ENCODE results near the gene ORM1.

ORM1 gene

GRCh38 chr9:114373960-114374730 lies 51.2 kb downstream of the ORM1 start:
- Histone ChIP-seq H3K27me3 (ENCODE audit: insufficient read depth, low read length, poor library complexity, severe bottlenecking) (no peaks in the 10 kb centered on the region), H3K4me1 (ENCODE audit: insufficient read depth, low read length, poor library complexity, severe bottlenecking) (peaks cover 76% of the 10 kb centered on the region), H3F3A (ENCODE audit: low read depth) (peaks cover 13% of the 10 kb centered on the region; the same call in 1 of the 2 replicates), H3K79me2 (ENCODE audit: insufficient read depth, low read length) (peaks cover 73% of the 10 kb centered on the region), H2AFZ (ENCODE audit: low read length) (no peak overlapping the region), H3K36me3 (ENCODE audit: insufficient read depth, low read length) (peaks cover 59% of the 10 kb centered on the region), H3K4me3 (ENCODE audit: low read length, poor library complexity, severe bottlenecking) (peak overlapping the region; percentile 60), H3K9ac (ENCODE audit: low read depth, low read length, poor library complexity, severe bottlenecking) (peak overlapping the region; percentile 81), H3K9me3 (ENCODE audit: insufficient read depth, low read depth, low read length) (no peaks in the 10 kb centered on the region), H3K9me2 (replicated peaks; ENCODE audit: low read depth, low read length) (no peaks in the 10 kb centered on the region), H3K4me2 (ENCODE audit: low read depth, low read length, poor library complexity, severe bottlenecking) (peak overlapping the region; percentile 95), H4K20me1 (ENCODE audit: insufficient read depth, low read length, poor library complexity, severe bottlenecking) (peaks cover 9% of the 10 kb centered on the region)
- TF ChIP-seq EZH2phosphoT487 (IDR thresholded peaks at IDR 0.05; ENCODE audit: borderline replicate concordance) (no peak), CTCF (conservative IDR thresholded peaks at IDR 0.05; ENCODE audit: low read length) (no peak)

DNA sequence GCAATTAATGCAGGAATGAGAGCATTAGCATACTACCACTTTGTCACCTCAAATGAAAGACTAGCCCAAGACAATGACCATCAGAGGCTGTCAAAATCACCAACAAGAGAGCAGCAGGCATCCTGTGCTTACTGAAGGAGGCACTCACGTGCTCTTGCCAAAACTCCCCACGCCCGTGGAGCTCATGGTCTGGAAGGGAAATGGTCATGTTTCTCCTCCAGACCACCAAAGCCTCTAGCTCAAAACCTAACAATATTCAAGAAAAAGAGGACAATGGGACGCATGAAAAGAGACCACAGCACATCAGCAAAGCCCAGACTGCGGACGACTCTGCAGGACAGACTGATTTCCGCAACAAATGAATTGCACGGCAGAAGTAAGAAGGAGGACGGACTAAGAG lies 52.0 kb downstream of the ORM1 start:
- peak overlapping the region; percentile 30 for H3K9ac ChIP-seq (ENCODE audit: low read depth, low read length, poor library complexity, severe bottlenecking)
- H2AFZ ChIP-seq (ENCODE audit: low read length), result no peak overlapping the region
- H3K4me2 ChIP-seq (ENCODE audit: low read depth, low read length, poor library complexity, severe bottlenecking), result peak overlapping the region; percentile 25
- H3K9me3 ChIP-seq (ENCODE audit: insufficient read depth, low read depth, low read length), result no peaks in the 10 kb centered on the region
- H3K9me2 ChIP-seq (replicated peaks; ENCODE audit: low read depth, low read length), result no peaks in the 10 kb centered on the region
- H3K36me3 ChIP-seq (ENCODE audit: insufficient read depth, low read length), result peaks cover 59% of the 10 kb centered on the region
- TF ChIP-seq EZH2phosphoT487 (IDR thresholded peaks at IDR 0.05; ENCODE audit: borderline replicate concordance) (no peak), CTCF (conservative IDR thresholded peaks at IDR 0.05; ENCODE audit: low read length) (peak; percentile 27)
- no peak overlapping the region for H3K4me3 ChIP-seq (ENCODE audit: low read length, poor library complexity, severe bottlenecking)
- peaks cover 15% of the 10 kb centered on the region for H4K20me1 ChIP-seq (ENCODE audit: insufficient read depth, low read length, poor library complexity, severe bottlenecking)
- H3K27me3 ChIP-seq (ENCODE audit: insufficient read depth, low read length, poor library complexity, severe bottlenecking), result no peaks in the 10 kb centered on the region
- peaks cover 73% of the 10 kb centered on the region for H3K79me2 ChIP-seq (ENCODE audit: insufficient read depth, low read length)
- H3K4me1 ChIP-seq (ENCODE audit: insufficient read depth, low read length, poor library complexity, severe bottlenecking), result peaks cover 74% of the 10 kb centered on the region
- peaks cover 13% of the 10 kb centered on the region; the same call in 1 of the 2 replicates for H3F3A ChIP-seq (ENCODE audit: low read depth)

DNA sequence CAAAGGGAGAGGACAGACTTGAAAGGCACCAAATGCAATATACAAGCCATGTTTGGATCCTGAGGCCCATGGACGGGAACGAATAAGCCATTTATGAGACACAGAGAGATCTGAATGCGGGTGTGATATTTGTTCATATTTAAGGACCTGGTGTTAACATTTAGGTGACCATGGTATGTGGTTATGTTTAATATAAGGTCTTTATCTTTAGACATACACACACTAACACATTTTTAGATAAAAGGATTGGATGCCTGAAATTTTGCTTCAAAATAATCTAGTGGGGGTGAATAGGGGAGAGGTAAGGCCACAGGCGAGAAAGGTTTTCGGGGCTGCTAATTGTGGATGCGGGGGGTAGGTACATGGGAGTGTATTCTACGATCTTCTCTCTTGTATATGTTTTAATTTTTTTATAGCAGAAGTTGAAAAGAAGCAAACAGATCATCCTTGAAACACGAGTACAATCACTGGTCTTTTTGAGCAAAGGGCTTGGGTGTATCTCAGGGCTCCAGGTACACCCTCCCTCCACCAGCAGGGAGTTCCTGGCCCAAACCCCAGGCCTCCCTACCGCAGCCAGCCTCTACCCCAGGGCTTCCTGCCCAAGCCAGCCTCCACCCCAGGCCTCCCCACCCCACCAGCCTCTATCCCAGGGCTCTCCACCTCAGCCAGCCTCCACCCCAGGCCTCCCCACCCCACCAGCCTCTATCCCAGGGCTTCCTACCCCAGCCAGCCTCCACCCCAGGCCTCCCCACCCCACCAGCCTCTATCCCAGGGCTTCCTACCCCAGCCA lies 52.7 kb downstream of the ORM1 start:
- Histone ChIP-seq H3K36me3 (ENCODE audit: insufficient read depth, low read length) (peaks cover 60% of the 10 kb centered on the region), H3K9me2 (replicated peaks; ENCODE audit: low read depth, low read length) (no peaks in the 10 kb centered on the region), H2AFZ (ENCODE audit: low read length) (no peak overlapping the region), H3K9ac (ENCODE audit: low read depth, low read length, poor library complexity, severe bottlenecking) (peak overlapping the region; percentile 30), H3K79me2 (ENCODE audit: insufficient read depth, low read length) (peaks cover 73% of the 10 kb centered on the region), H3F3A (ENCODE audit: low read depth) (peaks cover 13% of the 10 kb centered on the region; the same call in 1 of the 2 replicates), H3K4me2 (ENCODE audit: low read depth, low read length, poor library complexity, severe bottlenecking) (peak overlapping the region; percentile 25), H3K9me3 (ENCODE audit: insufficient read depth, low read depth, low read length) (no peaks in the 10 kb centered on the region), H3K27me3 (ENCODE audit: insufficient read depth, low read length, poor library complexity, severe bottlenecking) (no peaks in the 10 kb centered on the region), H3K4me1 (ENCODE audit: insufficient read depth, low read length, poor library complexity, severe bottlenecking) (peaks cover 68% of the 10 kb centered on the region), H4K20me1 (ENCODE audit: insufficient read depth, low read length, poor library complexity, severe bottlenecking) (peaks cover 20% of the 10 kb centered on the region), H3K4me3 (ENCODE audit: low read length, poor library complexity, severe bottlenecking) (no peak overlapping the region)
- TF ChIP-seq CTCF (conservative IDR thresholded peaks at IDR 0.05; ENCODE audit: low read length) (no peak), EZH2phosphoT487 (IDR thresholded peaks at IDR 0.05; ENCODE audit: borderline replicate concordance) (no peak)
